Lower leg skin (tissue), 3 donors: ENCODE measurements around the gene DGKQ.

Source experiments
- POLR2A ChIP-seq, 2 donors: fragments of 450-650 bp; IDR thresholded peaks; one replicate each; pipeline ENCODE4 v1.6.1; 2016 to 2017; ENCODE audit warnings: antibody characterized with exemption in 2 of 2, mild to moderate bottlenecking in 1 of 2, moderate library complexity in 1 of 2
- TF ChIP-seq, protein P1 (sequence below), 3 donors: fragments of 450-650 bp; IDR thresholded peaks; one replicate each; pipeline ENCODE4 v1.5.1; 2016; ENCODE audit warnings: antibody characterized with exemption in 3 of 3, mild to moderate bottlenecking in 3 of 3, moderate library complexity in 2 of 3

DNA sequence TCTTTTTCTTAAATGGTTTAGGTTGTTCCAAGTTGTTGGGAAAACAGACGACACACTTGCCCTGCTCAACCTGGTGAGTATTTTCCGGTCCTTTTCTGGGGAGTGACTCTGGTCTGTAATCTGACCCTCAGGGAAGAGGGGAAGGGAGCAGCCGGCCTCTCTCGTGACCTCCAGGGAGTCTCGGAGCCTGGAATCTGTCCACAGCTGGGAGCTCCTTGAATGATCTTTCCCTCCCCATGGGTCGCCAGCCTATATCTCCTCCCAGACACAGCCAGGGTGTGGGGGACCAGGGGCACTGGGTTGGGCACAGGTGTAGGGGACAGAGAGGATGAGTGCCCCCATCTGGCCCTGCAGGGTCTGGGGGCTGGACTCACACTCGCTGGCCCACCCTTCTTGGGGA is 22.2 kb downstream of the DGKQ start:
- TF ChIP-seq POLR2A (IDR thresholded peaks at IDR 0.05), result no peak
- TF ChIP-seq, protein P1, sequence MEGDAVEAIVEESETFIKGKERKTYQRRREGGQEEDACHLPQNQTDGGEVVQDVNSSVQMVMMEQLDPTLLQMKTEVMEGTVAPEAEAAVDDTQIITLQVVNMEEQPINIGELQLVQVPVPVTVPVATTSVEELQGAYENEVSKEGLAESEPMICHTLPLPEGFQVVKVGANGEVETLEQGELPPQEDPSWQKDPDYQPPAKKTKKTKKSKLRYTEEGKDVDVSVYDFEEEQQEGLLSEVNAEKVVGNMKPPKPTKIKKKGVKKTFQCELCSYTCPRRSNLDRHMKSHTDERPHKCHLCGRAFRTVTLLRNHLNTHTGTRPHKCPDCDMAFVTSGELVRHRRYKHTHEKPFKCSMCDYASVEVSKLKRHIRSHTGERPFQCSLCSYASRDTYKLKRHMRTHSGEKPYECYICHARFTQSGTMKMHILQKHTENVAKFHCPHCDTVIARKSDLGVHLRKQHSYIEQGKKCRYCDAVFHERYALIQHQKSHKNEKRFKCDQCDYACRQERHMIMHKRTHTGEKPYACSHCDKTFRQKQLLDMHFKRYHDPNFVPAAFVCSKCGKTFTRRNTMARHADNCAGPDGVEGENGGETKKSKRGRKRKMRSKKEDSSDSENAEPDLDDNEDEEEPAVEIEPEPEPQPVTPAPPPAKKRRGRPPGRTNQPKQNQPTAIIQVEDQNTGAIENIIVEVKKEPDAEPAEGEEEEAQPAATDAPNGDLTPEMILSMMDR (IDR thresholded peaks at IDR 0.05), result no peak
